HepG2 (cell line): Measurements from ENCODE around the gene SEPTIN11. TPM values are rescaled to one million over a fixed set of nuclear protein-coding genes. Genes with fewer than 3 reads are reported as not detected.

Source experiments
- ATAC-seq: fragments of 200-7000 bp; cut with Tn5 transposase; 3 replicates; pipeline ENCODE4 v1.9.1; 2020; ENCODE audit warnings: mild to moderate bottlenecking, moderate library complexity
- BruUV-seq: library from RNA; stranded (reverse); fragments of 400-500 nt; replicated peaks from 2 replicates; lab custom pipeline; 2021; lab: Mats Ljungman, UMichigan
- CTCF ChIA-PET: fragments of 300-600 bp; formaldehyde crosslinking; extraction: SDS; loops from one replicate; lab custom pipeline; 2021; ENCODE audit warnings: low total read pairs, inconsistent platforms, low intra/inter-chr PET ratio; lab: Yijun Ruan, JAX
- POLR2A ChIA-PET: fragments of 350-600 bp; sonication (Branson Sonifier 250); formaldehyde crosslinking; loops from one replicate; lab custom pipeline; 2020; ENCODE audit warnings: antibody characterized with exemption, inconsistent platforms; lab: Yijun Ruan, JAX
- DNase-seq: peaks from one replicate; pipeline ENCODE4 v3.0.0-alpha.2; 2015; ENCODE audit warnings: low spot score
- FAIRE-seq: peaks from 3 replicates; lab custom pipeline; 2011; peaks lifted over from hg19 to GRCh38; lab: Jason Lieb, UNC
- H2AFZ ChIP-seq: one replicate; pipeline ENCODE4 v1.6.1; 2011; ENCODE audit warnings: low read length, inconsistent platforms
- H3K27ac ChIP-seq: fragments of 300-600 bp; 3 replicates; pipeline ENCODE4 v1.8.0; 2011; ENCODE audit warnings: mixed run types, mild to moderate bottlenecking, mixed read lengths, low read length, inconsistent platforms; ENCODE audit not compliant: insufficient read depth; ENCODE audit errors: extremely low read length
- H3K27me3 ChIP-seq, 2 experiments: fragments of 200-600 bp in 1 of 2; 2 replicates in 1 of 2; 3 replicates in 1 of 2; pipeline versions ENCODE4 v1.6.0 to v1.8.0; 2011; ENCODE audit warnings: low read length in 2 of 2, mild to moderate bottlenecking in 2 of 2, moderate library complexity in 2 of 2, inconsistent platforms in 1 of 2; ENCODE audit not compliant: insufficient read depth in 2 of 2, control insufficient read depth in 1 of 2
- H3K36me3 ChIP-seq, 2 experiments: fragments of 200-600 bp in 1 of 2; replicated peaks in 1 of 2; 2 replicates in 1 of 2; 3 replicates in 1 of 2; pipeline versions ENCODE4 v1.5.1 to v1.8.0; 2011; ENCODE audit warnings: low read length in 2 of 2, inconsistent platforms in 1 of 2; ENCODE audit not compliant: insufficient read depth in 2 of 2, control insufficient read depth in 1 of 2
- H3K4me1 ChIP-seq: 2 replicates; pipeline ENCODE4 v1.5.1; 2012; ENCODE audit warnings: low read length, inconsistent platforms; ENCODE audit not compliant: insufficient read depth
- H3K4me2 ChIP-seq: 2 replicates; pipeline ENCODE4 v1.6.0; 2011; ENCODE audit warnings: low read depth, low read length, inconsistent platforms
- H3K4me3 ChIP-seq, 3 experiments: fragments of 200-600 bp in 1 of 3; sonication (generic), shearing (Covaris generic) in 1 of 3; replicated peaks in 1 of 3; 2 replicates each; pipeline ENCODE4 v1.5.1; 2011 to 2016; ENCODE audit warnings: low read length in 3 of 3, inconsistent platforms in 2 of 3, low read depth in 2 of 3, mild to moderate bottlenecking in 2 of 3, control low read depth in 1 of 3, mixed read lengths in 1 of 3; ENCODE audit not compliant: insufficient read depth in 1 of 3
- H3K79me2 ChIP-seq: one replicate; pipeline ENCODE4 v1.6.1; 2011; ENCODE audit warnings: low read length, inconsistent platforms; ENCODE audit not compliant: insufficient read depth
- H3K9ac ChIP-seq: 2 replicates; pipeline ENCODE4 v1.6.0; 2011; ENCODE audit warnings: mild to moderate bottlenecking, low read depth, low read length, inconsistent platforms; ENCODE audit not compliant: insufficient read depth
- H3K9me3 ChIP-seq: 2 replicates; pipeline ENCODE4 v1.5.1; 2012; ENCODE audit warnings: mild to moderate bottlenecking, low read length
- H4K20me1 ChIP-seq: 2 replicates; pipeline ENCODE4 v1.6.0; 2011; ENCODE audit warnings: inconsistent platforms, mild to moderate bottlenecking, low read length, moderate library complexity; ENCODE audit not compliant: insufficient read depth
- CC2D1A ChIP-seq: sonication (generic); formaldehyde crosslinking; IDR thresholded peaks from 2 replicates; pipeline ENCODE4 v1.8.1; 2023; ENCODE audit warnings: mild to moderate bottlenecking, missing genetic modification reagents
- EEA1 ChIP-seq: sonication (generic); formaldehyde crosslinking; IDR thresholded peaks from 2 replicates; pipeline ENCODE4 v1.5.1; 2020; ENCODE audit warnings: mild to moderate bottlenecking, missing genetic modification reagents, borderline replicate concordance
- IKZF5 ChIP-seq: IDR thresholded peaks from 2 replicates; pipeline ENCODE4 v1.6.1; 2018; ENCODE audit warnings: missing genetic modification reagents, mild to moderate bottlenecking, missing compliant biosample characterization
- MYPOP ChIP-seq: sonication (generic); formaldehyde crosslinking; IDR thresholded peaks from 2 replicates; pipeline ENCODE4 v1.8.1; 2023; ENCODE audit warnings: mild to moderate bottlenecking, moderate library complexity, missing genetic modification reagents
- PHF8 ChIP-seq: sonication (generic); formaldehyde crosslinking; IDR thresholded peaks from 2 replicates; pipeline ENCODE4 v1.5.0; 2020; ENCODE audit warnings: missing genetic modification reagents
- ZFP1 ChIP-seq: IDR thresholded peaks from 2 replicates; pipeline ENCODE4 v1.6.1; 2016
- ZFYVE20 ChIP-seq: sonication (generic); formaldehyde crosslinking; IDR thresholded peaks from 2 replicates; pipeline ENCODE4 v1.8.0; 2023; ENCODE audit warnings: low read depth, mild to moderate bottlenecking, moderate library complexity, missing genetic modification reagents, borderline replicate concordance
- ZNF138 ChIP-seq: sonication (generic); formaldehyde crosslinking; IDR thresholded peaks from 2 replicates; pipeline ENCODE4 v1.5.0; 2020; ENCODE audit warnings: mild to moderate bottlenecking, low read depth, missing genetic modification reagents
- ZNF20 ChIP-seq: sonication (generic); formaldehyde crosslinking; IDR thresholded peaks from 2 replicates; pipeline ENCODE4 v1.4.0; 2020; ENCODE audit warnings: mild to moderate bottlenecking, moderate library complexity, missing genetic modification reagents
- ZNF207 ChIP-seq: fragments of 450-650 bp; IDR thresholded peaks from 2 replicates; pipeline ENCODE4 v1.6.1; 2016; ENCODE audit warnings: antibody characterized with exemption, borderline replicate concordance
- ZNF282 ChIP-seq: fragments of 450-650 bp; IDR thresholded peaks from 2 replicates; pipeline ENCODE4 v1.6.1; 2018; ENCODE audit not compliant: partially characterized antibody
- ZNF44 ChIP-seq: sonication (generic); formaldehyde crosslinking; IDR thresholded peaks from 2 replicates; pipeline ENCODE4 v1.5.1; 2020; ENCODE audit warnings: mild to moderate bottlenecking, missing genetic modification reagents
- ZNF546 ChIP-seq: sonication (generic); formaldehyde crosslinking; conservative IDR thresholded peaks from 2 replicates; pipeline ENCODE4 v1.8.1; 2023; ENCODE audit warnings: mild to moderate bottlenecking, missing genetic modification reagents
- ZNF784 ChIP-seq: sonication (generic); formaldehyde crosslinking; IDR thresholded peaks from 2 replicates; pipeline ENCODE4 v1.5.1; 2020; ENCODE audit warnings: missing genetic modification reagents, mild to moderate bottlenecking, borderline replicate concordance
- ZNF792 ChIP-seq: IDR thresholded peaks from 2 replicates; pipeline ENCODE4 v1.6.1; 2016
- WGBS: methylation state at CpG from one replicate; pipeline ENCODE4 v1.1.6; 2017; ENCODE audit warnings: low lambda C conversion rate; 5-methylcytosine and 5-hydroxymethylcytosine counted together
- in situ Hi-C: cut with HindIII; loops from 2 replicates; pipeline ENCODE4 v1.10.0; 2017; ENCODE audit warnings: low pct_unique_long_range_greater_than_20kb; ENCODE audit not compliant: extremely low pct_ligation_motif_present
- intact Hi-C: fragments of 100-400 bp; cut with micrococcal nuclease; formaldehyde crosslinking; loops from one replicate; pipeline ENCODE4 v1.10.0; 2022; ENCODE audit not compliant: unreplicated experiment
- polyA plus RNA-seq, 8 experiments: library from polyadenylated mRNA; depleted of rRNA in 3 of 8; stranded (reverse) in 7 of 8; unstranded in 1 of 8; fragments of >200 nt; fragmentation: Illumina TruSeq in 4 of 8; extraction: Trizol in 4 of 8; gene quantifications; 2 replicates each; pipeline versions ENCODE4 v1.2.1 to v1.2.3, GENCODE V29; 2011 to 2016; ENCODE audit warnings: low read depth in 4 of 8, missing spikeins in 1 of 8, mixed read lengths in 1 of 8; ENCODE audit not compliant: insufficient read depth in 1 of 8
- total RNA-seq, 5 experiments: library from RNA; depleted of rRNA; stranded (reverse); fragments of >200 nt; fragmentation: Illumina TruSeq; extraction: Trizol; gene quantifications; 2 replicates each; pipeline ENCODE4 v1.2.3, GENCODE V29; 2016; ENCODE audit warnings: low read depth in 1 of 5
- TF ChIP-seq, protein P1 (sequence below): sonication (generic); formaldehyde crosslinking; IDR thresholded peaks from 2 replicates; pipeline ENCODE4 v1.5.0; 2020; ENCODE audit warnings: mild to moderate bottlenecking, missing genetic modification reagents, moderate library complexity

SEPTIN11 gene
- total and polyA plus RNA-seq, 2 of the 13 experiments (the other 11 are each of a cell fraction or from before 2014, with no cell fraction given): 28.9 to 47.3 TPM

GRCh38 chr4:76926841-76927240 lies 22.7 kb upstream of the SEPTIN11 start:
- H4K20me1 ChIP-seq: no peaks in the 10 kb centered on the region
- no peaks in the 10 kb centered on the region for H3K27me3 ChIP-seq
- H2AFZ ChIP-seq: no peak overlapping the region
- TF ChIP-seq ZNF44 (CRISPR knock-in tag) (no peak), CC2D1A (CRISPR knock-in tag) (no peak), EEA1 (no peak), ZNF20 (CRISPR knock-in tag) (no peak), ZNF792 (CRISPR knock-in tag) (no peak), MYPOP (CRISPR knock-in tag) (no peak), ZNF138 (CRISPR knock-in tag) (no peak), IKZF5 (CRISPR knock-in tag) (no peak), ZNF784 (CRISPR knock-in tag) (no peak), ZFYVE20 (CRISPR knock-in tag) (no peak), ZFP1 (CRISPR knock-in tag) (no peak), ZNF546 (CRISPR knock-in tag) (no peak), ZNF207 (no peak), ZNF282 (no peak), PHF8 (CRISPR knock-in tag) (no peak)
- TF ChIP-seq, protein P1, sequence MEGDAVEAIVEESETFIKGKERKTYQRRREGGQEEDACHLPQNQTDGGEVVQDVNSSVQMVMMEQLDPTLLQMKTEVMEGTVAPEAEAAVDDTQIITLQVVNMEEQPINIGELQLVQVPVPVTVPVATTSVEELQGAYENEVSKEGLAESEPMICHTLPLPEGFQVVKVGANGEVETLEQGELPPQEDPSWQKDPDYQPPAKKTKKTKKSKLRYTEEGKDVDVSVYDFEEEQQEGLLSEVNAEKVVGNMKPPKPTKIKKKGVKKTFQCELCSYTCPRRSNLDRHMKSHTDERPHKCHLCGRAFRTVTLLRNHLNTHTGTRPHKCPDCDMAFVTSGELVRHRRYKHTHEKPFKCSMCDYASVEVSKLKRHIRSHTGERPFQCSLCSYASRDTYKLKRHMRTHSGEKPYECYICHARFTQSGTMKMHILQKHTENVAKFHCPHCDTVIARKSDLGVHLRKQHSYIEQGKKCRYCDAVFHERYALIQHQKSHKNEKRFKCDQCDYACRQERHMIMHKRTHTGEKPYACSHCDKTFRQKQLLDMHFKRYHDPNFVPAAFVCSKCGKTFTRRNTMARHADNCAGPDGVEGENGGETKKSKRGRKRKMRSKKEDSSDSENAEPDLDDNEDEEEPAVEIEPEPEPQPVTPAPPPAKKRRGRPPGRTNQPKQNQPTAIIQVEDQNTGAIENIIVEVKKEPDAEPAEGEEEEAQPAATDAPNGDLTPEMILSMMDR (CRISPR knock-in tag): no peak
- no peaks in the 10 kb centered on the region for H3K36me3 ChIP-seq
- FAIRE-seq (no peak), ATAC-seq (no peak), DNase-seq (no peak)
- WGBS: 66% methylated on average over 6 of the region's 6 CpGs
- H3K9me3 ChIP-seq: no peaks in the 10 kb centered on the region
- BruUV-seq: no TSS peak
- intact Hi-C loops (no loop called here), in situ Hi-C loops (no loop called here)
- CTCF ChIA-PET: no interaction called here
- H3K4me2 ChIP-seq: no peak overlapping the region
- H3K4me1 ChIP-seq: peaks cover 12% of the 10 kb centered on the region
- H3K27ac ChIP-seq: no peak overlapping the region
- H3K9ac ChIP-seq: no peak overlapping the region
- H3K79me2 ChIP-seq: no peaks in the 10 kb centered on the region
- H3K4me3 ChIP-seq: no peak overlapping the region
- POLR2A ChIA-PET: no interaction called here
